Panc1 (cell line): ENCODE data around the gene HDHD3.

ENCODE experiments used
- CTCF ChIP-seq: fragments of 450-650 bp; IDR thresholded peaks from 2 replicates; pipeline ENCODE4 v1.5.1; 2017; ENCODE audit warnings: mild to moderate bottlenecking
- TF ChIP-seq, protein P1 (sequence below), 2 experiments: IDR thresholded peaks; 2 replicates each; pipeline ENCODE4 v1.6.1; 2011 to 2012; ENCODE audit warnings: low read depth in 2 of 2, control low read depth in 1 of 2, low read length in 1 of 2, mild to moderate bottlenecking in 1 of 2, moderate library complexity in 1 of 2; ENCODE audit not compliant: insufficient read depth in 1 of 2

DNA sequence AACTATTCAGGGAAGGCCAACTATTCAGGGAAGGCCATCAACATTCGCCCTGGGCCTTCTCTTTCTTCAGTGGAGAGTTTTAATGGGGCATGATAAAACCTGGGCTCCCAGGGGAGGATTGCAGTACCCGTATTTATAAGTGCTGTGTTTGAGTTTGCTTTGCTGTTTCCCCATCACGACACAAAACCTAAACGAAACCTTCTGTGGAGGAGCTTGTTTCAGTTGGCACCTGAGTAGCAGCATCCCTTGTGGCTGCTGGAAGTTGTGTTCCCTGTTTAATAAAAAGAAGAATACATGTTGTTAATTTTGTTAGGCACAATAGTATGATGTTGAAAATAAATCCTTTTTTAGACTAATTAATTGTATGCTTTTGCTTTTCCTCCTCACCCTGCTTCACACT is 45.0 kb downstream of the HDHD3 start:
- TF ChIP-seq, protein P1, sequence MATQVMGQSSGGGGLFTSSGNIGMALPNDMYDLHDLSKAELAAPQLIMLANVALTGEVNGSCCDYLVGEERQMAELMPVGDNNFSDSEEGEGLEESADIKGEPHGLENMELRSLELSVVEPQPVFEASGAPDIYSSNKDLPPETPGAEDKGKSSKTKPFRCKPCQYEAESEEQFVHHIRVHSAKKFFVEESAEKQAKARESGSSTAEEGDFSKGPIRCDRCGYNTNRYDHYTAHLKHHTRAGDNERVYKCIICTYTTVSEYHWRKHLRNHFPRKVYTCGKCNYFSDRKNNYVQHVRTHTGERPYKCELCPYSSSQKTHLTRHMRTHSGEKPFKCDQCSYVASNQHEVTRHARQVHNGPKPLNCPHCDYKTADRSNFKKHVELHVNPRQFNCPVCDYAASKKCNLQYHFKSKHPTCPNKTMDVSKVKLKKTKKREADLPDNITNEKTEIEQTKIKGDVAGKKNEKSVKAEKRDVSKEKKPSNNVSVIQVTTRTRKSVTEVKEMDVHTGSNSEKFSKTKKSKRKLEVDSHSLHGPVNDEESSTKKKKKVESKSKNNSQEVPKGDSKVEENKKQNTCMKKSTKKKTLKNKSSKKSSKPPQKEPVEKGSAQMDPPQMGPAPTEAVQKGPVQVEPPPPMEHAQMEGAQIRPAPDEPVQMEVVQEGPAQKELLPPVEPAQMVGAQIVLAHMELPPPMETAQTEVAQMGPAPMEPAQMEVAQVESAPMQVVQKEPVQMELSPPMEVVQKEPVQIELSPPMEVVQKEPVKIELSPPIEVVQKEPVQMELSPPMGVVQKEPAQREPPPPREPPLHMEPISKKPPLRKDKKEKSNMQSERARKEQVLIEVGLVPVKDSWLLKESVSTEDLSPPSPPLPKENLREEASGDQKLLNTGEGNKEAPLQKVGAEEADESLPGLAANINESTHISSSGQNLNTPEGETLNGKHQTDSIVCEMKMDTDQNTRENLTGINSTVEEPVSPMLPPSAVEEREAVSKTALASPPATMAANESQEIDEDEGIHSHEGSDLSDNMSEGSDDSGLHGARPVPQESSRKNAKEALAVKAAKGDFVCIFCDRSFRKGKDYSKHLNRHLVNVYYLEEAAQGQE (IDR thresholded peaks at IDR 0.05; ENCODE audit: insufficient read depth in 1 of 2, low read depth in 2 of 2, low read length in 1 of 2) = no peak
- TF ChIP-seq CTCF = no peak
